HG02642 (cell line): Measurements from ENCODE around the gene SETX.

Experiments used
- ATAC-seq: cut with Tn5 transposase; IDR thresholded peaks from one replicate; pipeline ENCODE4 v1.9.1; 2021; ENCODE audit warnings: mild to moderate bottlenecking; ENCODE audit not compliant: unreplicated experiment, poor library complexity

Gene SETX

DNA sequence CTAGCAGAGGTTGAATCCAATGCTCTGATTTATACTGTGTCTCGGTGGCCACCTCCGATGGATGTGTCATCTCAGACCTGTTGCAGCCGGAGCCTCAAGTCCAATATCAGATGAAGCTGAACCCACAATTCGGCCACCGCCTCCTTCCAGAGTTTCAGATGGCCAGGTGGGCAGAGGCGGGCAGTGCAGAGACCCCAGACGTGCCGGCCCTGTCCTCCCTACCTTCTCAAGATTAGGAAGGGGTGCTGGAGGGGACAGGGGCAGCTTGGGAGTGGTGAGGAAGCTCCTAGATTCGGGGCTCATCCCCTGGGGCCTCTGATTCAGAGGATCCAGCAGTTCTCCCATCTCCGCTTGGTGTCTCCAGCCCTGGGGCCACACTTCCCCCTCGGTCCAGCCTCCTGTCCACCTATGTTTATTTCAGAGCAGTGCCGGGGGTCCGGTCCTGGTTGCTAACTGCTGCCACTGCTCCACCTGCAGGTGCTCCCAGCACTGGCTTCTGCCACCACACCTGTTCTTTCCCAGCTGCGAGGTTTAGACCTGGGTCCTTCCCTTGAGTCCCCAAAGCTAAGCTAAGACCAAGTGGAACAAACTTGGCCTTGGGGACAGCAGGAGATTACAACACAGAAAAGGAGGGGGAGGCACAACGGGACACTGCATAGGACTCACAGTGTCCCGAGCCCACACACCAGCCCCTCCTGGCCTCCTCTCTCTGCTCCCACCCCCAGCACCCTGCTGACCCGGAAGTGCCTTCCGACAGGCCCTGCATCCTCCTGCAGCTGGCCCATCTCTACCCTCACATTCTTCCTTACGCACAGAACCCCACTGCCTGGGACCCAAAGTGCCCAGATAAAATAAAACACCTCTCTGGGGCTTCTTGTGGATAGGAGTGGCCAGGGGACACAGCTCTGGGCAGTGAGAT lies 111.4 kb downstream of the SETX start:
- ATAC-seq, result no peak

GRCh38 chr9:132242621-132243155 lies 112.1 kb downstream of the SETX start:
- ATAC-seq, result no peak

DNA sequence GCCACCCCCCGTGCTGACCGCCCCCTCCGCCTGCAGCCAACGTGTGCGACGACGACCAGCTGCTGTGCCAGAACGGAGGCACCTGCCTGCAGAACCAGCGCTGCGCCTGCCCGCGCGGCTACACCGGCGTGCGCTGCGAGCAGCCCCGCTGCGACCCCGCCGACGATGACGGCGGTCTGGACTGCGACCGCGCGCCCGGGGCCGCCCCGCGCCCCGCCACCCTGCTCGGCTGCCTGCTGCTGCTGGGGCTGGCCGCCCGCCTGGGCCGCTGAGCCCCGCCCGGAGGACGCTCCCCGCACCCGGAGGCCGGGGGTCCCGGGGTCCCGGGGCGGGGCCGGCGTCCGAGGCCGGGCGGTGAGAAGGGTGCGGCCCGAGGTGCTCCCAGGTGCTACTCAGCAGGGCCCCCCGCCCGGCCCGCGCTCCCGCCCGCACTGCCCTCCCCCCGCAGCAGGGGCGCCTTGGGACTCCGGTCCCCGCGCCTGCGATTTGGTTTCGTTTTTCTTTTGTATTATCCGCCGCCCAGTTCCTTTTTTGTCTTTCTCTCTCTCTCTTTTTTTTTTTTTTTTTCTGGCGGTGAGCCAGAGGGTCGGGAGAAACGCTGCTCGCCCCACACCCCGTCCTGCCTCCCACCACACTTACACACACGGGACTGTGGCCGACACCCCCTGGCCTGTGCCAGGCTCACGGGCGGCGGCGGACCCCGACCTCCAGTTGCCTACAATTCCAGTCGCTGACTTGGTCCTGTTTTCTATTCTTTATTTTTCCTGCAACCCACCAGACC lies 112.8 kb downstream of the SETX start:
- no peak for ATAC-seq

DNA sequence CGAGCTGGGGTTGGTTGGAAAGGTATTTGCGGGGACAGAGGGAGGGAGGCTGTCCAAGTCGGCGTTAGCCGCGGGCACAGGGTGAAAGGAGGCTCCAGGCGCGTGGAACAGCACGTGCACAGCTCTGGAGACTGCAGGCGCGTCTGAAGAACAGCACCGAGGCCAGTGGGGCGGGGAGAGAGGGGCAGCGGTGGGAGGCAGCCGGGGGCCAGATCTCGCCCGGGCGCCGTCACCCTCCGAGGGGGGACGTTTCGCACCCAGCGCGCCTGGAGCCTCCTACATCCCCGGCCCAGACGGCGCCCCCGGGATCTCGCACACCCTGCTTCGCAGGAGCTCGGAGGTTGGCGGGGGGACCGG lies 113.3 kb downstream of the SETX start:
- ATAC-seq, result no peak

DNA sequence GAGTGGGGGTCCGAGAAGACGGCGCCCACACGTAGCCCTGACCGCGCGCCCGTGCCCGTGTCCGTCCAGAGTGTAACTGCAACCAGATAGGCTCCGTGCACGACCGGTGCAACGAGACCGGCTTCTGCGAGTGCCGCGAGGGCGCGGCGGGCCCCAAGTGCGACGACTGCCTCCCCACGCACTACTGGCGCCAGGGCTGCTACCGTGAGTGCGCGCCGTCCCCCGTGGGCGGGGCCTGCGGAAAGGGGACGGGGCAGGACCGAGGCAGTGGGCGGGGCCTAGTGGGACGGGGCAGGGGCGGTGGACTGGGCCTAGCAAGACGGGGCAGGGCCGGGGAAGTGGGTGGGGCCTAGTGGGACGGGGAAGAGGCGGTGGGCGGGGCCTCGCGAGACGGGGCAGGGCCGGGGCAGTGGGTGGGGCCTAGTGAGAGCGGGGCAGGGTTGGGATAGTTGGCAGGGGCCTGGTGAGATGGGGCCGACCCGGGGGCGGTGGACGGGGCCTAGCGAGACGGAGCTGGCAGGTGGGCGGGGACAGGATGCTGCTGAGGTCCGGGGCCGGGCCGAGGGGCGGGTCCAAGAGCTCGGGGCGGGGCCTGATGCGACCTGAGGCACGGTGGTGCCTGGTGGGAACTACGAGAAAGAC lies 113.8 kb downstream of the SETX start:
- peak; percentile 69 for ATAC-seq

- ATAC-seq, result no peak
Observed at GRCh38 chr9:132239999-132240840, 114.6 kb downstream of the SETX start.

DNA sequence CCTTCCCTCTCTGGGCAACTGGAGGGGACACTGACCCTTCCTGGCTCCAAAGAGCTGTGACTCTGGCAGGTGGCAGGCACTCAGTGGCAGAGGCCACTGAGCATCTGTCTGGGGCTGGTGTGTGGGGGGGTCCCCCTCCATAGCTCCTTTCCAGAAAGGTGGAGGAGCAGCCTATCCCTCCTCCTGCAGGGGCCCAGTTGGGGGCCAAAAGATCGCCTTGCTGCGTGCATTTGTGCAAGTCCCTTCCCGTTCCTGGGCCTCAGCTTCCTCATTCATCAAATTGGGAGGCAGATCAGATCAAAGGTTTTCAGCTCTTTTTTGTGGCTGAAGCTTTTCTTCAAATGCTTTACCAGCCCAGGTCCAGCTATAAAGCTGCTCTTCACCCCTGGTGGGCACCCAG lies 115.3 kb downstream of the SETX start:
- no peak for ATAC-seq

DNA sequence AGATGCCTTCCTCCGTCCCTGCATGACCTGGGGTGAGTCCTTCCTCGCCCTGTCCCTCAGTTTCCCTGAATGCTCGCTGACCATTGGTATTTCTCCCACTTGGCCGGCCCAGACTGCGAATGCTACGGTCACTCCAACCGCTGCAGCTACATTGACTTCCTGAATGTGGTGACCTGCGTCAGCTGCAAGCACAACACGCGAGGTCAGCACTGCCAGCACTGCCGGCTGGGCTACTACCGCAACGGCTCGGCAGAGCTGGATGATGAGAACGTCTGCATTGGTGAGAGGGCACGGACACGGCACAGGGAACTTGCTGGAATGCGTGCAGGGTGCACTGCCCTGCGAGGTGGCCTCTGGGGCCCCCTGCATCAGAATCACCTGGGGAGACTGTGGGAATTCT lies 115.8 kb downstream of the SETX start:
- ATAC-seq, result no peak

DNA sequence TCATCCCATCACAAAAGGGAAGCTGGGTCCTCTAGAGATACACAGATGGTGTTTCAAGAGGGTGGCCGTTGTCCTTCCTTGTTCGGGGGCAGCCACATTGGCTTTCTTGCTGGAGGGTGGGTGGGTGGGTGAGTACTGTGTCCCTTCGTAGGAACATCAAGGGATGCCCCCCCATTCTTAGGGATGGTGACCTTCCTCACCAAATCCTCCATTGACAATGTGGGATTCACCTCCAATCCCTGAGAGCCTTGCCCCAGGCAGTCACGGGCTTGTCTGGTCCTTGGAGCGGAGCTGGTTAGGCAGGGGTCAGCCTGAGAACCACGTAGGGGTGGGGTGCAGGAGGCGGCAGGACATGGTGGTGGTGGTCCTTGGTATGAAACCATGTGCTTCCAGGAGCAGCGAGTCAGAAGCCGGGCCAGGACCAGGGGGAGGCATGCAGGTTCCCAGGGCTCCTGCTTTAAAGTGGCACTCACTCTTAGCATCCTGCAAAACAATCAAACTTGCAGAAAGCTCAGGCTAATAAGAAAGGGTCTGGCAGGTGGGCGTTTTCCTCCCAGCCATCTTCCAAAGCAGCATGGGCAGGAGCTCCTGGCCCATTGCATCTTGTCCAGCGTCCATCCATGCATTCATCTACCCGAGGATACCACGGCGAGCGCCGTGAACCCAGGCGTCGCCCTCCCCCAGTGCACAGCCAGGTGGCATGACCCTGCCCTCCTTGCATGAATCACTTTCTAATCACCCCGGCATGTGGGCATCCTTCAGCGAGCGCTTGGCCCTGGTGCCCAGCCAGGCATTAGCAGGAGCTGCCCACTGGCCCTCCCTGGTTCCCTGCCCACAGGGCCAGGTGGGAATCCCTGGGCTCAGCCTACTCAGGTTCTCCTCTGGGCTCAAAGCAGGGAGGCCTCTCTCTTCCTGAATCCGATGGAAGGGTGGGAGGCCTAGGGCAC lies 116.5 kb downstream of the SETX start:
- ATAC-seq, result no peak

DNA sequence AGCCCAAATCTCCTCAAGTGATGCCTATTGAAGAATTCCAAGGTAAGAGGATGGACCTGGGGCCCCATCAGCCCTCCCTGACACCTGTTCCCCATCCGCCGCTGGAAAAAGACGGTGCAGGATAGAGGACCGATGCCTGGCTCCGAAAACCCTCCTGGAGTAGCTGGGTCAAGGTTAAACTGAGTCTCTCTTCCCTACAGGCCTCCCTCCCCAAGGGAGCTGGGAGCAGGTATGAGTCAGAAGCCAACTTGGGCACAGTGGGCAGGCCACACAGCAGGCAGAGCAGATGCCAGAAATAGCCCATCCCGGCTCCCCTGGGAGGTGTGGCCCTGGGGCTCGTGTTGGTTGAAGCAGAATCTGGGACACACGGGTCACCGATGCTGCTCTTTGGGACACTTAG lies 117.3 kb downstream of the SETX start:
- ATAC-seq, result no peak

DNA sequence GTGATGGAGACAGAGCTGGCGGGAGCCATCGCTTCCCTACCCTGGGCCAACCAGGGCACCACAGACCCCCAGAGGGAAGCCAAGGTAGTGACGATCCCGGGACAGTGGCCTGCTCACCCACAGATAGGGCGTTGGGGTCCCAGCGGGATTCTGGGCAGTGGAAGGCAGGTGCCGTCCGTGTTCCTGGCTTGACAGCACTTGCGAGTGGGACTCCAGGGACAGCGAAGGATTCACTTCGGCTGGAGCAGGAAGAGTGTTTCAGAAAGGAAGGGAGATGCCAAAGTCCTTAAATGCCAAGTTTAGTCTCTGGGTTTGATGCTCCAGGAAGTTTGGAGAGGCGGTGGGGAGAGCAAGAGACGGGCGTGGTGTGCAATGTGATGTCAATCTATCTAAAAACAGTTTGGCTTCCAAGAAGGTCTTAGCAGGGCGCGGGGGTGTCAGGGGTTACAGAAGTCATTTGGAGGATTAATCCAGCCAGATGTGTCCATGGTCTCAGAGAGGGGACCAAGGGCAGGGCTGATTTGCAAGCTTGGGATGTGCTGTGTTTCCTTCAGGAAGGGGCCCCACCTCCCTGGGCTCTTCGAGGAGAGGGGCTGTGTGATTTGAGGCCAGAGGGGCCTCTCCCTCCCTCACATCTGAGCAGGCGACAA lies 118.0 kb downstream of the SETX start:
- no peak for ATAC-seq

DNA sequence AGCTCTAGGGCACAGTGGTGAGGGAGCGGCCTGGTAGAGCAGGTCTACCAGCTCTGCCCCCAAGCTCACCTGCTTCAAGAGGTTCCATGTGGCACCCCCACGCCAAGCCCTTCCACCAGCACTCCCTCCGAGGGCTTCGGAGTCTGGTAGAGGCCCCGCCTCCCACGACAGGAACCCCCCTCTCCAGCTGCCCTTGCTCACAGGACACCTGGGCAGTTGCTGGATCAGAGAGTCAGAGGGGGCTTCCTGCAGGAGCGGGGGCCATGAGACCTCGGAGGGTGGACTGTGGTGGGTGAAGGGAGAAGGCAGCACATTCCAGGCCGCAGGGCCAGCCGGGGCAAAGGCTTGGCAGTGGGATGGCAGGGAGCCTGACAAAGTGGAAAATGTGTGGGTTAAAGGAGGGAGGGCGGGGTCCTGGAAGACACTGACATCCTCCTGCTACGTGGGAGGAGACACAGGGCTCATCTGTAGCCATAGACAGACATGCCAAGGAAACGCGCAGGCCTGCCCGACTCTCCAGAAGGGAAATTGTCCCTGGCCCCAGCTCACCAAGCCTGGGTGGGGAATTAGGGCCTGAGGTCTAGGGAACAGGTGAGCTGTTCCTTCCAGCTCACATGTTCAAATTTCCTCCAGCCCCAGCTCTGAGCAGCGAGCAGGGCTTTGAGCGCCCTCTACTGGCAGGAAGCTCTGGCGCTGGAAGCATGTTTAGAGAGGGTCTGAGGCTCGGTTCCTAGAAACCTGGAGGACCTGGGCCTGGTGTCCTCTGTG lies 118.7 kb downstream of the SETX start:
- no peak for ATAC-seq

DNA sequence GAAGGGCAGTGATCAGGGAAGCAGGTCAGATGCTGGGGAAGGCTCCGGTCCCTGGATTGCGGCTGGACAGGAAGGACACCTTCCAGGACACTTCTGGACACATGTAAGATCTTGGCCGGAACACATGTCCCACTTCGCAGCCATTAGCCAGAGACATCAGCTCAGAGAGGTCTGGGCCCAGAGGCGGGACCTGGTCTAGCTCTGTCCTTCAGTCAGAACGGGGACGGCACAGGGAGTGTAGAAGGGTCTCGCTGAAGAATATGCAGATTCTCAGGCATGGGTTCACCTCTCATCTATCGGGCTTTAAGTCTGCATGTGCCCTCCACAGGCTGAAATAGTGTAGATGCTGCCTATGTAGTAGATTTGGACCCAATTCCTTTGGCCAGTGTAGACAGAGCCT lies 119.7 kb downstream of the SETX start:
- no peak for ATAC-seq

DNA sequence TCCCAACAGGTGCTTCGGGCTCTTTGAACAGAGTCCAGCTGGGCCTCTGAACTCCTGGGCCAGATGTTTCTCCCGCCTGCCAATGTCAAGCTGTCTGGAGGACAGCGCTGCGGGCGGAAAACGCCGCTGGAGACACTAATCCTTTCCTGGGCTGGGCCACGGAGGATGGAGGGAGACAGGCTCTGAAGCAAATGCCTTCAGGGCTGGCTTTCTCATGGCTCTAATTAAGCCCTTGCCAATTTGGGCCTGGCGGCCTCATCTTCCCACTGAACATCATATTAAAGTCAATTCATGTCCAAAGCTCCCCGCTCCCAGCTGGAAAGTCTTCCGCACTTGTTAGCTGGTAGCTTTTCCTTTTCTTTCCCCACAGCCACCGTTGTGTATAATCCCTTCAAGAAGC lies 120.3 kb downstream of the SETX start:
- no peak for ATAC-seq

DNA sequence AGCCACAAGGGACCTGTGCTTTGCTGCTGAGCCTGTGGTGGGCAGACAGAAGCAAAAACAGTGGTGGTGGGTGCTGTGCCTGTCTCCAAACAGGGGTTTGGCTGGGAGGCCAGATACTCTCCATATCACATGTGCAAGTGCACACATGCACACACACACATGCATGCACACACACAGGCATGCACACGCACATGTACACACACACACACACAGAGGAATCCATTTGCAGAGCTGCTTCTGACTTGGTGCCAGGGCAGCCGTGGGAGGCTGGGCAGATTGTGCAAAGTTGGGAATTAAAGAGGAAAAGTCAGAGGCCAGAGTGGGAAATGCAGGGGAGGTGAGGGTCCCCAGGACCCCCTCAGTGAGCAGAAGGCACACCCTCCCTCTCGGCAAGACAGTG lies 121.6 kb downstream of the SETX start:
- no peak for ATAC-seq

GRCh38 chr9:132232522-132232921 lies 122.3 kb downstream of the SETX start:
- no peak for ATAC-seq

GRCh38 chr9:132231019-132231701 lies 123.6 kb downstream of the SETX start:
- ATAC-seq, result no peak
